ENCODE data around the gene TMEM181. TPM values are rescaled to one million over a fixed set of nuclear protein-coding genes. Genes with fewer than 3 reads are reported as not detected.
"Not testable (repeated sequence)": the region's sequence is repeated elsewhere in the genome, so short reads cannot be mapped to it uniquely, and the experiment has no call there.

TMEM181 gene
- total RNA-seq, 4 donors from 2014 or later = 16.7 to 28.1 (median 21.2) TPM

GRCh38 chr6:158647501-158647900 lies 87.6 kb downstream of the TMEM181 start:
- no peaks in the 10 kb centered on the region for H3K27me3 ChIP-seq
- TF ChIP-seq CTCF (IDR thresholded peaks at IDR 0.05) (no peak), POLR2A (IDR thresholded peaks at IDR 0.05) (no peak)
- no peak for DNase-seq
- H3K36me3 ChIP-seq = no peaks in the 10 kb centered on the region
- intact Hi-C loops (cut with DNase I) = no loop called here
- H3K27ac ChIP-seq = no peak overlapping the region
- H3K4me1 ChIP-seq = peaks cover 22 to 29% of the 10 kb centered on the region in 2 donors
- 54 to 57% methylated on average over 4 of the region's 4 CpGs for WGBS, 2 donors
- H3K9me3 ChIP-seq = no peaks in the 10 kb centered on the region
- H3K4me3 ChIP-seq (replicated peaks in 1 of 3) = no peak overlapping the region

- Histone ChIP-seq H3K4me3 (replicated peaks in 1 of 3) (no peak overlapping the region), H3K36me3 (no peaks in the 10 kb centered on the region), H3K27me3 (no peaks in the 10 kb centered on the region), H3K4me1 (peaks cover 10 to 18% of the 10 kb centered on the region in 2 donors), H3K27ac (no peak overlapping the region), H3K9me3 (no peaks in the 10 kb centered on the region)
- intact Hi-C loops (cut with DNase I) = no loop called here
- no peak for TF ChIP-seq CTCF (IDR thresholded peaks at IDR 0.05)
- TF ChIP-seq POLR2A (IDR thresholded peaks at IDR 0.05) = no peak
- WGBS, 2 donors = 70 to 75% methylated on average over 5 of the region's 5 CpGs
- no peak for DNase-seq
Observed at GRCh38 chr6:158648682-158649131, 88.8 kb downstream of the TMEM181 start.

GRCh38 chr6:158649289-158650143 lies 89.6 kb downstream of the TMEM181 start, which contains the start of gene SYTL3:
Gene SYTL3, plus strand, starts transcription at chr6:158650054. Its CDS starts 13,215 bp downstream, at chr6:158663269.
- peak; percentile 91 to 93 for DNase-seq
- no peak for TF ChIP-seq CTCF (IDR thresholded peaks at IDR 0.05)
- TF ChIP-seq POLR2A (IDR thresholded peaks at IDR 0.05) = no peak
- Histone ChIP-seq H3K4me1 (peaks cover 12 to 23% of the 10 kb centered on the region in 2 donors), H3K4me3 (replicated peaks in 1 of 3) (no peak within 1 kb of the TSS), H3K9me3 (no peaks in the 10 kb centered on the region), H3K27me3 (no peaks in the 10 kb centered on the region), H3K27ac (peak within 1 kb of the TSS in 1 of 3 donors; percentile 46), H3K36me3 (no peaks in the 10 kb centered on the region)
- WGBS, 2 donors = 25 to 29% methylated on average over 15 of the region's 15 CpGs
- intact Hi-C loops (cut with DNase I) = no loop called here

GRCh38 chr6:158651981-158652737 lies 92.3 kb downstream of the TMEM181 start:
- intact Hi-C loops (cut with DNase I); H3K27ac ChIP-seq; H3K4me3 ChIP-seq (replicated peaks in 1 of 3); H3K9me3 ChIP-seq; H3K36me3 ChIP-seq; DNase-seq; H3K27me3 ChIP-seq: not testable (repeated sequence)
- H3K4me1 ChIP-seq = peaks cover 20 to 32% of the 10 kb centered on the region in 2 donors
- WGBS, 2 donors = 86 to 97% methylated on average over 17 of the region's 17 CpGs

GRCh38 chr6:158653577-158654354 lies 93.9 kb downstream of the TMEM181 start:
- intact Hi-C loops (cut with DNase I) = no loop called here
- WGBS, 2 donors = 80 to 86% methylated on average over 15 of the region's 15 CpGs
- H3K36me3 ChIP-seq = no peaks in the 10 kb centered on the region
- no peaks in the 10 kb centered on the region for H3K9me3 ChIP-seq
- H3K27ac ChIP-seq = no peak overlapping the region
- H3K4me3 ChIP-seq (replicated peaks in 1 of 3) = no peak overlapping the region
- peaks cover 19 to 30% of the 10 kb centered on the region in 2 donors for H3K4me1 ChIP-seq
- DNase-seq = no peak
- TF ChIP-seq CTCF (IDR thresholded peaks at IDR 0.05) = no peak
- TF ChIP-seq POLR2A (IDR thresholded peaks at IDR 0.05) = no peak
- no peaks in the 10 kb centered on the region for H3K27me3 ChIP-seq
